Measurements from ENCODE around the gene GRK5. TPM values are rescaled to one million over a fixed set of nuclear protein-coding genes. Genes with fewer than 3 reads are reported as not detected.

The GRK5 gene
- total RNA-seq, 1 donor from 2014 or later: 77.6 TPM

DNA sequence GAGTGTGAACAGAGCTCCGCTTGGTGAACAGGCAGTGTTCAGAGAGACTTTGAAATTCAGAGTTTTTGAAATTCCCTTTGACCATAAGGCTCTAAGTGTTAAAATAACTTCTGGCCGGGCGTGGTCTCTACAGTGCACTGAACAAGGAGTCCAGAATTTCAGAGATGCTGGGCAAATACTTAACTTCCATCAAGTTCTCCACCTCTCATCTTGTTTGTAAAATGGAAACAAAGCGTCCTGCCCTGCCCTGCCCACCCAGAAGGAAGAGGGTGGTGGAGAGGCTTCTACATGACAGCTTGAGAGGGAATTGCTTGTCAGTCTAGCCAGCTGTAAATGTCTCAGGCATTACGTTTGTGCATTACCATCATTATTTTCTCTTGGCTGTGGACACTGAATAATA is 232.6 kb downstream of the GRK5 start:
- H3K27me3 Mint-ChIP-seq (ENCODE audit: unreplicated experiment): peaks cover 4% of the 10 kb centered on the region

DNA sequence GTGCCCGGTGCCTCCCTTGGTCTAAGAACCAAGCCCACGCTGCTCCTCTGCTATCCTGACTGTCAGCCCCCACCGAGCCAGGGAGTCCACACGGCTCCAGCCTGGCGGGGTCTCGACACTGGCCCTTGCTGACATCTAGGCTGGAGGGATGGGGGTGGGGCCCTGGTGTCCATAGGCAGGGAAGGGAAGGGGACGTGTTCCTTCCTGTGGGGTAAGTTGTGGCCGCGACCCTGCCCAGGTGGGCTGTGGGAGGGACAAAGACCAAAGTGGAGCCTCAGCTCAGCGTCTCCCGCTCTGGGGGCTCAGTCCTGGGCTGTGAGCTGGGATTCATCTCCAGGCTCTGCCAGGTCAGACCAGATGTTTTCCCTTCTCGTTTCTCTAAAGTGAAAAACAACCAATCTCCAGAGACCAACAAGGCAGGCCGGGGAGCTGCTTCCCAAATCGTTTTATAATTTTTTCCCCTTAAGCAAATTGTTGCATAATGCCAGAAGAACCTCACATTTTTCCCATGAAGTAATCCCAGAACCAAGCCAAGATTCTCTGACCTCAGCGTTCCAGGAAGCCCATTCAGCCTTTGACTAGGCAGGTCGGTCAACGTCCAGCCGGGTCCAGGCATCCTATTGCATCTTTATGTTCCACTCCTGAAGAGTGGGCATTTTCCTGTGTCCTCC is 233.9 kb downstream of the GRK5 start:
- no peak for DNase-seq
- H3K4me3 Mint-ChIP-seq (ENCODE audit: unreplicated experiment): no peak overlapping the region
- H3K4me1 Mint-ChIP-seq (ENCODE audit: low read depth, unreplicated experiment): peaks cover 19% of the 10 kb centered on the region
- peaks cover 6% of the 10 kb centered on the region for H3K27me3 Mint-ChIP-seq (ENCODE audit: unreplicated experiment)
- peaks cover 14% of the 10 kb centered on the region for H3K36me3 Mint-ChIP-seq (ENCODE audit: unreplicated experiment)
- TF ChIP-seq, protein P1, sequence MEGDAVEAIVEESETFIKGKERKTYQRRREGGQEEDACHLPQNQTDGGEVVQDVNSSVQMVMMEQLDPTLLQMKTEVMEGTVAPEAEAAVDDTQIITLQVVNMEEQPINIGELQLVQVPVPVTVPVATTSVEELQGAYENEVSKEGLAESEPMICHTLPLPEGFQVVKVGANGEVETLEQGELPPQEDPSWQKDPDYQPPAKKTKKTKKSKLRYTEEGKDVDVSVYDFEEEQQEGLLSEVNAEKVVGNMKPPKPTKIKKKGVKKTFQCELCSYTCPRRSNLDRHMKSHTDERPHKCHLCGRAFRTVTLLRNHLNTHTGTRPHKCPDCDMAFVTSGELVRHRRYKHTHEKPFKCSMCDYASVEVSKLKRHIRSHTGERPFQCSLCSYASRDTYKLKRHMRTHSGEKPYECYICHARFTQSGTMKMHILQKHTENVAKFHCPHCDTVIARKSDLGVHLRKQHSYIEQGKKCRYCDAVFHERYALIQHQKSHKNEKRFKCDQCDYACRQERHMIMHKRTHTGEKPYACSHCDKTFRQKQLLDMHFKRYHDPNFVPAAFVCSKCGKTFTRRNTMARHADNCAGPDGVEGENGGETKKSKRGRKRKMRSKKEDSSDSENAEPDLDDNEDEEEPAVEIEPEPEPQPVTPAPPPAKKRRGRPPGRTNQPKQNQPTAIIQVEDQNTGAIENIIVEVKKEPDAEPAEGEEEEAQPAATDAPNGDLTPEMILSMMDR (IDR thresholded peaks at IDR 0.05; ENCODE audit: partially characterized antibody, unreplicated experiment): no peak
- H3K9me3 Mint-ChIP-seq (ENCODE audit: unreplicated experiment): peaks cover 17% of the 10 kb centered on the region
- no peak overlapping the region for H3K27ac Mint-ChIP-seq (ENCODE audit: unreplicated experiment)

More for the DNA sequence above, 232.6 kb downstream of the GRK5 start:
- Mint-ChIP-seq H3K4me1 (ENCODE audit: low read depth, unreplicated experiment) (peaks cover 17% of the 10 kb centered on the region), H3K9me3 (ENCODE audit: unreplicated experiment) (peaks cover 20% of the 10 kb centered on the region), H3K36me3 (ENCODE audit: unreplicated experiment) (peaks cover 24% of the 10 kb centered on the region), H3K27ac (ENCODE audit: unreplicated experiment) (no peak overlapping the region), H3K4me3 (ENCODE audit: unreplicated experiment) (no peak overlapping the region)
- TF ChIP-seq, protein P1 (IDR thresholded peaks at IDR 0.05; ENCODE audit: partially characterized antibody, unreplicated experiment): no peak
- DNase-seq: no peak

DNA sequence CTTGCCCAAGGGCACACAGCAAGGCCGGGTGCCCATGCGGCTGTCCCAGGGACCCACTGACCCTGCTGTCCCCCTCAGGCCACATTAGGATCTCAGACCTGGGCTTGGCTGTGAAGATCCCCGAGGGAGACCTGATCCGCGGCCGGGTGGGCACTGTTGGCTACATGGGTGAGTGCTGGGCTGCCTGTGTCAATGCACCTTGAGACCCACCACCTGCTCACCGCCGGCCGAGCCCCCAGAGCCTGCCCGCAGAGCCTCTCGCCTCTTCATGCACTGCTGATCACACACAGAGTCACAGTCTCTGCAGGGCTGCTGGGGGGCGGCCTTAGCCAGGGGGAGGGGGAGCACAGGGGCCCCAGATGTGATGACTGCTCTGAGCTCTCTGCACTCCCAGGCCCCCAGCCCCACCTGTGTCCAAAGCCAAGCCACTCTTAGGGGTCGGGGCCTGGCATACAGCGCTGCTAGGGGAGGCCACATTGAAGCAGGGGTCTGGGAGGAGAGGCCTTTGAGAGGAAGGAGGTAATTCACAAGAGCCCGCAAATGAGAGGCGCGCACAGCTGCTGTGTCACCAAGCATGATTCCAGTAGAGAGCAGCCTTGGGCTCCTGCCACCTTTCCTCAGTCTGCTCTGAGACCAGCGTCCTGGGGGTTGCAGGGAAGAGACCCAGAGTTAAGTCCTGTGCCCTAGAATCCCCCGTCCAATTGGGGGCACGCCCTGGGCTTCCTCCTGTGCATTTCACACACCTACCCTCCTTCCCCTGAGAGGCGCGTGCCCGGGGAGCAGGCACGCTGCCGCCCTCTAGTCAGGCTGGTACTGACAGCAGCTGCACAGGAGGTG is 234.8 kb downstream of the GRK5 start:
- peaks cover 19% of the 10 kb centered on the region for H3K4me1 Mint-ChIP-seq (ENCODE audit: low read depth, unreplicated experiment)
- TF ChIP-seq, protein P1 (IDR thresholded peaks at IDR 0.05; ENCODE audit: partially characterized antibody, unreplicated experiment): no peak
- peaks cover 6% of the 10 kb centered on the region for H3K27me3 Mint-ChIP-seq (ENCODE audit: unreplicated experiment)
- no peak overlapping the region for H3K4me3 Mint-ChIP-seq (ENCODE audit: unreplicated experiment)
- H3K9me3 Mint-ChIP-seq (ENCODE audit: unreplicated experiment): peaks cover 20% of the 10 kb centered on the region
- H3K36me3 Mint-ChIP-seq (ENCODE audit: unreplicated experiment): peaks cover 14% of the 10 kb centered on the region
- peak overlapping the region; percentile 62 for H3K27ac Mint-ChIP-seq (ENCODE audit: unreplicated experiment)
- no peak for DNase-seq

DNA sequence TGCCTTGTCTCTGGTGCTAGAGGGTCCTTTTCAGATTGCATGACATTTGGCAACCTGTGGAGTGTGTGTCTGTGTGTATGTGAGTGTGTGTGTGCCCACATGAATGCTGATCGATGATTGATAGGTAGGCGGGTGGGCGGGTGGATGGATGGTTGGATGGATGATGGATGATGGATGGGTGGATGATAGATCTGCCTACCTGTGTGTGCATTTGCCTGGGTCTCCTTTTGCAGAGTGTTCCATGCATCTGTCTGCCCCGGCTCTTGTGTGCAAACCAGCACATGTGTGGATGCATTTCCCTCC is 235.3 kb downstream of the GRK5 start:
- Mint-ChIP-seq H3K27ac (ENCODE audit: unreplicated experiment) (peak overlapping the region; percentile 62), H3K27me3 (ENCODE audit: unreplicated experiment) (peaks cover 6% of the 10 kb centered on the region), H3K9me3 (ENCODE audit: unreplicated experiment) (peaks cover 20% of the 10 kb centered on the region), H3K36me3 (ENCODE audit: unreplicated experiment) (peaks cover 11% of the 10 kb centered on the region), H3K4me1 (ENCODE audit: low read depth, unreplicated experiment) (peaks cover 21% of the 10 kb centered on the region), H3K4me3 (ENCODE audit: unreplicated experiment) (peak overlapping the region; percentile 28)
- TF ChIP-seq, protein P1 (IDR thresholded peaks at IDR 0.05; ENCODE audit: partially characterized antibody, unreplicated experiment): no peak
- no peak for DNase-seq

DNA sequence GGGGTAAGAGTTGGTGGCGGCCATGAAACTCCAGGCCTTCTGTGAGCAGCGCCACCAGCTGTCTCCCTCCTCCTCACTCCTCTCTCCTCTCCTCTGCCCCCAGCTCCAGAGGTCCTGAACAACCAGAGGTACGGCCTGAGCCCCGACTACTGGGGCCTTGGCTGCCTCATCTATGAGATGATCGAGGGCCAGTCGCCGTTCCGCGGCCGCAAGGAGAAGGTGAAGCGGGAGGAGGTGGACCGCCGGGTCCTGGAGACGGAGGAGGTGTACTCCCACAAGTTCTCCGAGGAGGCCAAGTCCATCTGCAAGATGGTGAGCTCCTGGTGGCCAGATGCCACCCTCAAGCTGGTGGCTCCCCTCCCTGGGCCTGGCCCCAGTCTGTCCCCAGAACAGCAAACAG is 236.1 kb downstream of the GRK5 start:
- Mint-ChIP-seq H3K4me1 (ENCODE audit: low read depth, unreplicated experiment) (peaks cover 22% of the 10 kb centered on the region), H3K4me3 (ENCODE audit: unreplicated experiment) (no peak overlapping the region), H3K27ac (ENCODE audit: unreplicated experiment) (no peak overlapping the region), H3K9me3 (ENCODE audit: unreplicated experiment) (peaks cover 18% of the 10 kb centered on the region), H3K36me3 (ENCODE audit: unreplicated experiment) (peaks cover 11% of the 10 kb centered on the region), H3K27me3 (ENCODE audit: unreplicated experiment) (peaks cover 6% of the 10 kb centered on the region)
- DNase-seq: no peak
- TF ChIP-seq, protein P1 (IDR thresholded peaks at IDR 0.05; ENCODE audit: partially characterized antibody, unreplicated experiment): no peak

Data from glutamatergic neuron (in vitro differentiated cells).